ENCODE measurements around the gene SMG9.

Gene SMG9

GRCh38 chr19:43782689-43783231, 28.0 kb upstream of the SMG9 start:
- Histone ChIP-seq H3K36me3 (replicated peaks) (no peaks in the 10 kb centered on the region), H3K27me3 (replicated peaks) (no peaks in the 10 kb centered on the region), H3K27ac (no peak overlapping the region), H3K4me3 (ENCODE audit: low read depth, low read length) (no peak overlapping the region)
- TF ChIP-seq CTCF (IDR thresholded peaks at IDR 0.05; ENCODE audit: low read depth, low read length, missing control alignments), result no peak
- in situ Hi-C loops (cut with HindIII; ENCODE audit: low pct_ligation_motif_present, low sequenced_read_pairs), result no loop called here
- DNase-seq, result no peak

- in situ Hi-C loops (cut with HindIII; ENCODE audit: low pct_ligation_motif_present, low sequenced_read_pairs), result no loop called here
- no peak overlapping the region for H3K27ac ChIP-seq
- H3K27me3 ChIP-seq (replicated peaks), result no peaks in the 10 kb centered on the region
- H3K36me3 ChIP-seq (replicated peaks), result no peaks in the 10 kb centered on the region
- no peak for DNase-seq
- H3K4me3 ChIP-seq (ENCODE audit: low read depth, low read length), result no peak overlapping the region
- TF ChIP-seq CTCF (IDR thresholded peaks at IDR 0.05; ENCODE audit: low read depth, low read length, missing control alignments), result no peak
These were observed 27.5 kb upstream of the SMG9 start for GRCh38 chr19:43782311-43782660.

GRCh38 chr19:43781630-43782310, 27.0 kb upstream of the SMG9 start:
- Histone ChIP-seq H3K36me3 (replicated peaks) (no peaks in the 10 kb centered on the region), H3K4me3 (ENCODE audit: low read depth, low read length) (no peak overlapping the region), H3K27me3 (replicated peaks) (no peaks in the 10 kb centered on the region), H3K27ac (no peak overlapping the region)
- TF ChIP-seq CTCF (IDR thresholded peaks at IDR 0.05; ENCODE audit: low read depth, low read length, missing control alignments), result no peak
- DNase-seq, result no peak
- in situ Hi-C loops (cut with HindIII; ENCODE audit: low pct_ligation_motif_present, low sequenced_read_pairs), result no loop called here

GRCh38 chr19:43780706-43781525, 26.2 kb upstream of the SMG9 start, which contains the start of gene KCNN4:
Gene KCNN4 (minus strand): TSS chr19:43780973. CDS start chr19:43780861, 112 bp downstream.
- no peaks in the 10 kb centered on the region for H3K27me3 ChIP-seq (replicated peaks)
- H3K36me3 ChIP-seq (replicated peaks), result no peaks in the 10 kb centered on the region
- peak within 1 kb of the TSS; percentile 33 for H3K4me3 ChIP-seq (ENCODE audit: low read depth, low read length)
- TF ChIP-seq CTCF (IDR thresholded peaks at IDR 0.05; ENCODE audit: low read depth, low read length, missing control alignments), result no peak
- no peak within 1 kb of the TSS for H3K27ac ChIP-seq
- DNase-seq, result peak; percentile 68
- in situ Hi-C loops (cut with HindIII; ENCODE audit: low pct_ligation_motif_present, low sequenced_read_pairs), result no loop called here

- H3K27me3 ChIP-seq (replicated peaks), result no peaks in the 10 kb centered on the region
- DNase-seq, result no peak
- in situ Hi-C loops (cut with HindIII; ENCODE audit: low pct_ligation_motif_present, low sequenced_read_pairs), result no loop called here
- no peak overlapping the region for H3K27ac ChIP-seq
- no peak overlapping the region for H3K4me3 ChIP-seq (ENCODE audit: low read depth, low read length)
- no peaks in the 10 kb centered on the region for H3K36me3 ChIP-seq (replicated peaks)
- TF ChIP-seq CTCF (IDR thresholded peaks at IDR 0.05; ENCODE audit: low read depth, low read length, missing control alignments), result peak; percentile 32
These were observed 25.1 kb upstream of the SMG9 start for GRCh38 chr19:43779820-43780219.
